Embryonic facial prominence (tissue), 1 donor: ENCODE results near the gene EVI5L.
"Not testable (repeated sequence)": the region's sequence is repeated elsewhere in the genome, so short reads cannot be mapped to it uniquely, and the experiment has no call there.

Source experiments
- DNase-seq: peaks from one replicate; pipeline ENCODE4 v3.0.0-alpha.2; 2016; ENCODE audit errors: extremely low spot score

The EVI5L gene

GRCh38 chr19:7872306-7873204 lies 42.5 kb downstream of the EVI5L start:
- no peak for DNase-seq

GRCh38 chr19:7873304-7874075 lies 43.5 kb downstream of the EVI5L start:
- DNase-seq = no peak

GRCh38 chr19:7874076-7874896 lies 44.3 kb downstream of the EVI5L start, which contains the start of gene PRR36:
Gene PRR36 (minus strand): TSS chr19:7874390. CDS start chr19:7873689, 701 bp downstream.
- no peak for DNase-seq

DNA sequence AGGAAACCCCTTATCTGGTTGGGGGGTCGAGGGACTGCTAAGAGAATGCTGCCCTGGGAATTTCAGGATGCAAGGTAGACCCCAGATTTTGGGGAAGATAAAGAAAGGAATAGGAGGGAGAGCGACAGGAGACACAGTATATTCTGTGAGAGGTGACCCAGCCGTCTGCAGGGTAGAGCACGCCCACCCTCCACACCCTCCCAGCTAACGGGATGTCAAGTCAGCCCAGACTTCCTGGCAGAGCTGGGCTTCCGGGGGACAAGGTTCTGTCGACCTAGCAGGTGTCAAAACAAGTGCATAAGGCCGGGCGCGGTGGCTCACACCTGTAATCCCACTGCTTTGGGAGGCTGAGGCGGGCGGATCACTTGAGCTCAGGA lies 44.9 kb downstream of the EVI5L start:
- DNase-seq = no peak

GRCh38 chr19:7877249-7877836 lies 47.3 kb downstream of the EVI5L start:
- no peak for DNase-seq

GRCh38 chr19:7879111-7879807 lies 49.2 kb downstream of the EVI5L start:
- no peak for DNase-seq

GRCh38 chr19:7879836-7880235 lies 49.8 kb downstream of the EVI5L start:
- no peak for DNase-seq

GRCh38 chr19:7881910-7882309 lies 51.9 kb downstream of the EVI5L start:
- no peak for DNase-seq

- no peak for DNase-seq
Measured at GRCh38 chr19:7883105-7883504, 53.1 kb downstream of the EVI5L start.

DNA sequence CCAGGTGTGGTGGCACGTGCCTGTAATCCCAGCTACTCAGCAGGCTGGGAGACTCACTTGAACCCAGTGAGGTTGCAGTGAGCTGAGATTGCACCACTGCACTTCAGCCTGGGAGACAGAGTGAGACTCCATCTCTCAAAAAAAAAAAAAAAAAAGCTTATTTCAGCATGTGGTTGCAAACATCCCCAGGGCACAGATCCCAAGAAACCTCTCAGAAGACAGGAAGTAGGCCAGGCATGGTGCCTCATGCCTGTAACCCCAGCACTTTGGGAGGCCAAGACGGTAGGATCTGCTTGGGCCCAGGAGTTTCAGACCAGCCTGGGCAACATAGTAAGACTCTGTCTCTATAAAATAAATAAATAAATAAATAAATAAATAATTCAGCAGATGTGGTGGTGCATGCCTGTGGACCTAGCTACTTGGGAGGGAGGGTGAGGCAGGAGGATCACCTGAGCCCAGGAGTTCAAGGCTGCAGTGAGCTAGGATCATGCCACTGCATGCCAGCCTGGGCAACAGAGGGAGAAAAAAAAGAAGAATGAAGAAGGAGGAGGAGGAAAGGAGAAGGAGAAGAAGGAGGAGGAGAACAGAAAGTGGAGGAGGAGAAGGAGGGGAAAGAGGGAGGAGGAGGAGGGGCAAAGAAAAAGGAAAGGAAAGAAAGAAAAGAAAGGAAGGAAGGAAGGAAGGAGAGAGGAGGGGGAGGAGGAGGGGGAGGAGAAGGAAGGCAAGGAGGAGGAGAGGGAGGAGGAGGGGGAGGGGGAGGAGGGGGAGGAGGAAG lies 54.0 kb downstream of the EVI5L start:
- no peak for DNase-seq

DNA sequence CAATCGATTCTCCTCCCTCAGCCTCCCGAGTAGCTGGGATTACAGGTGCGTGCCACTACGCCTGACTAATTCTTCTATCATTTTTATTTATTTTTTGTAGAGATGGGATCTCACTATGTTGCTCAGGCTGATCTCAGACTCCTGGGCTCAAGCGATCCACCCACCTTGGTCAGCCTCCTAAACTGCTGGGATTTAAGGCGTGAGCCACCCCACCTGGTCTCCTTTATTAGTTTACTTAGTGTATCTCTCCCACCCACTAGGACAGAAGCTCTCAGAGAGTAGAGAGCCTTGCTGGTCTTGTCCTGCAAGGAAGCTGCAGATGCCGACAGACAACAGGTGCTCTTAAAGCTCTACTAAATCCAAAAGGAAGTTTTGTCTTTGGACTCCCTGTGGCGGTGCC lies 55.8 kb downstream of the EVI5L start:
- DNase-seq = no peak

DNA sequence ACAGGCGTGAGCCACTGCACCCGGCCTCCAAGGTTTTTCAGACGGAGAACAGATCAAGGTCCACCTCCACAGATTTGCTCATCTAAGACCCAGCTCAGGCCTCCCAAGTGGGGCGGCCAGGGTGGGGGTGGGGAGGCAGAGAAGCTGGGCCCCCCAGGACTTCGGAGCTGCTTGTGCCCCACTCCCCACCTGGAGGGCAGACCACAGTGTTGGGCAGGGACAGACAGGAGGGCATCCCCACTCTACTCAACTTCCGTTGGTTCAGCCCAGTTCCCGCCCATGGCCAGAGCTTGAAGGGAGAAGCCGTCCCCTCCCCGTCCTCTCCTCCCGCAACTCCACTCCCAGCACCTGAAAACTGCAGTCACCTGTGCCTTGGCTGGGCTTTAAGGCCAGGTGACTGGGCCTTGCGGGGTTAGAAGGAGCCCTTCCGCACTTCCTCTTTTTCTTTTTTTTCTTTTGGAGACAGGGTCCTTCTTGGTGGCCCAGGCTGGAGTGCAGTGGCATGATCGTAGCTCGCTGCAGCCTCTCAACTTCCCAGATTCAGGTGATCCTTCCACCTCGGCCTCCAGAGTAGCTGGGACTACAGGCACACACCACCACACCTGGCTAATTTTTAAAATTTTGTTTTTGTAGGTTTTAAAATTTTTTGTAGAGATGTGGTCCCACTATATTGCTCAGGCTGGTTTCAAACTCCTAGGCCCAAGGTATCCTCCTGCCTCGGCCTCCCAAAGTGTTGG lies 57.6 kb downstream of the EVI5L start:
- DNase-seq = no peak

- DNase-seq = no peak
Measured at GRCh38 chr19:7888145-7888825, 58.3 kb downstream of the EVI5L start, which contains the start of gene LRRC8E. Gene LRRC8E (plus strand): TSS chr19:7888510. CDS start chr19:7895604, 7,094 bp downstream.

GRCh38 chr19:7888826-7889217 lies 58.8 kb downstream of the EVI5L start:
- no peak for DNase-seq

- not testable (repeated sequence) for DNase-seq
Measured at GRCh38 chr19:7893362-7894101, 63.5 kb downstream of the EVI5L start.

DNA sequence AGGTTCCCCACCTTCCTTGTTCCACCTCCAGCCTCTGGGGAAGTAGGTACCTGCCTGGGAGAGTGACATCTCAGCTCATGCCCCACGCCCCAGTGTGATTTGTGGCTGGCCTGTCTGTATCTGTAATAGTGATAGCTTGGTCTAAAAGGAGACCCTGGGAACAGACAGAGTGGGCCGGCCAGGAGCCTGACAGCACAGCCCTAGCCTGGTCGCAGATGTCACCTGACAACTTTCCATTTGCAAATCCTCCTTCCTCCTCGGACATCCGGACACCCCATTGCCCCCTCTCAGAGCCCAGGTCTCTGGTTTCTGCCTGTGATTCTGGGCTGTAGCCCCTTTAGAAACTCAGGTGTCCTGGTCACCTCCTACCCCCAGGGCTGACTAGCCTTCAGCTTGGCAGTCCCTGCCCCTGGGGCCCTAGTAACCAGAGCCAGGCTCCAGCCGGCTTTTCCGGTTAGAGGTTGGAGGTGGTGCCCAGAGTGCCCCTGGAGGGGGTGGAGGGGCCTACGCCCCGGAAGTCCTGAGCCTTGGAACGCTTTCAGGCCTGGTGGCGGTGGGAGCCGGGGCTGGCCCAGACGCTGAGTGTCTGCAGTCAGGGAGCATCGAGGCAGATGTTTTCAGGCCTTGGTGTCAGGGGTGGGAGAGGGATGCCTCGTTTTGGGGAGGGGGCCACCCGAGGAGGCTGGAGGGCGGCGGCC lies 64.7 kb downstream of the EVI5L start:
- DNase-seq = no peak

GRCh38 chr19:7895565-7895964 lies 65.5 kb downstream of the EVI5L start:
- no peak for DNase-seq
